Measurements from ENCODE around the gene GPATCH2.
"Not testable (repeated sequence)": the region's sequence is repeated elsewhere in the genome, so short reads cannot be mapped to it uniquely, and the experiment has no call there.

The GPATCH2 gene

GRCh38 chr1:217584286-217584811, 46.5 kb downstream of the GPATCH2 start:
- DNase-seq (ENCODE audit: low spot score), result not testable (repeated sequence)

- no peak for DNase-seq (ENCODE audit: low spot score)
These were observed 53.6 kb downstream of the GPATCH2 start for GRCh38 chr1:217577336-217577735.

GRCh38 chr1:217574265-217574949, 56.5 kb downstream of the GPATCH2 start:
- no peak for DNase-seq (ENCODE audit: low spot score)

- DNase-seq (ENCODE audit: low spot score), result no peak
These were observed 61.9 kb downstream of the GPATCH2 start for GRCh38 chr1:217569021-217569420.

- no peak for DNase-seq (ENCODE audit: low spot score)
These were observed 62.7 kb downstream of the GPATCH2 start for GRCh38 chr1:217568200-217568599.

GRCh38 chr1:217564833-217565232, 66.1 kb downstream of the GPATCH2 start:
- DNase-seq (ENCODE audit: low spot score), result no peak

- no peak for DNase-seq (ENCODE audit: low spot score)
These were observed 66.7 kb downstream of the GPATCH2 start for GRCh38 chr1:217564207-217564606.

GRCh38 chr1:217563179-217563578, 67.7 kb downstream of the GPATCH2 start:
- no peak for DNase-seq (ENCODE audit: low spot score)

GRCh38 chr1:217562229-217562878, 68.5 kb downstream of the GPATCH2 start:
- DNase-seq (ENCODE audit: low spot score), result no peak

- DNase-seq (ENCODE audit: low spot score), result no peak
These were observed 69.4 kb downstream of the GPATCH2 start for GRCh38 chr1:217561446-217561845.

- no peak for DNase-seq (ENCODE audit: low spot score)
These were observed 76.0 kb downstream of the GPATCH2 start for GRCh38 chr1:217554849-217555248.

GRCh38 chr1:217553949-217554509, 76.9 kb downstream of the GPATCH2 start:
- DNase-seq (ENCODE audit: low spot score), result no peak

GRCh38 chr1:217552339-217552951, 78.4 kb downstream of the GPATCH2 start:
- no peak for DNase-seq (ENCODE audit: low spot score)

- DNase-seq (ENCODE audit: low spot score), result no peak
These were observed 88.1 kb downstream of the GPATCH2 start for GRCh38 chr1:217542837-217543236.

GRCh38 chr1:217542136-217542777, 88.6 kb downstream of the GPATCH2 start:
- DNase-seq (ENCODE audit: low spot score), result no peak

GRCh38 chr1:217540321-217540720, 90.6 kb downstream of the GPATCH2 start:
- DNase-seq (ENCODE audit: low spot score), result no peak

- no peak for DNase-seq (ENCODE audit: low spot score)
These were observed 91.4 kb downstream of the GPATCH2 start for GRCh38 chr1:217539510-217539909.

- DNase-seq (ENCODE audit: low spot score), result no peak
These were observed 95.1 kb downstream of the GPATCH2 start for GRCh38 chr1:217535601-217536377.

GRCh38 chr1:217534566-217534965, 96.3 kb downstream of the GPATCH2 start:
- no peak for DNase-seq (ENCODE audit: low spot score)

- DNase-seq (ENCODE audit: low spot score), result no peak
These were observed 102.6 kb downstream of the GPATCH2 start for GRCh38 chr1:217528271-217528670.

- no peak for DNase-seq (ENCODE audit: low spot score)
These were observed 103.7 kb downstream of the GPATCH2 start for GRCh38 chr1:217527151-217527550.

Data from left forelimb (tissue), 1 donor.